SK-MEL-5 (cell line): Measurements from ENCODE around the gene CCDC157. TPM values are rescaled to one million over a fixed set of nuclear protein-coding genes. Genes with fewer than 3 reads are reported as not detected.

ENCODE experiments used
- DNase-seq: peaks from one replicate; pipeline ENCODE4 v3.0.0-alpha.2; 2016; ENCODE audit warnings: low read depth, low spot score
- in situ Hi-C: cut with HindIII; loops from 2 replicates; pipeline ENCODE4 v1.10.0; 2016; ENCODE audit warnings: low sequenced_read_pairs, high pct_unique_total_duplicates, low pct_unique_long_range_greater_than_20kb
- total RNA-seq: library from RNA; depleted of rRNA; stranded (reverse); fragments of >200 nt; shearing (Covaris generic); gene quantifications from 2 replicates; pipeline ENCODE4 v1.2.3, GENCODE V29; 2014

Gene CCDC157
- total RNA-seq, 1 experiment from 2014 or later, result 0.82 TPM

DNA sequence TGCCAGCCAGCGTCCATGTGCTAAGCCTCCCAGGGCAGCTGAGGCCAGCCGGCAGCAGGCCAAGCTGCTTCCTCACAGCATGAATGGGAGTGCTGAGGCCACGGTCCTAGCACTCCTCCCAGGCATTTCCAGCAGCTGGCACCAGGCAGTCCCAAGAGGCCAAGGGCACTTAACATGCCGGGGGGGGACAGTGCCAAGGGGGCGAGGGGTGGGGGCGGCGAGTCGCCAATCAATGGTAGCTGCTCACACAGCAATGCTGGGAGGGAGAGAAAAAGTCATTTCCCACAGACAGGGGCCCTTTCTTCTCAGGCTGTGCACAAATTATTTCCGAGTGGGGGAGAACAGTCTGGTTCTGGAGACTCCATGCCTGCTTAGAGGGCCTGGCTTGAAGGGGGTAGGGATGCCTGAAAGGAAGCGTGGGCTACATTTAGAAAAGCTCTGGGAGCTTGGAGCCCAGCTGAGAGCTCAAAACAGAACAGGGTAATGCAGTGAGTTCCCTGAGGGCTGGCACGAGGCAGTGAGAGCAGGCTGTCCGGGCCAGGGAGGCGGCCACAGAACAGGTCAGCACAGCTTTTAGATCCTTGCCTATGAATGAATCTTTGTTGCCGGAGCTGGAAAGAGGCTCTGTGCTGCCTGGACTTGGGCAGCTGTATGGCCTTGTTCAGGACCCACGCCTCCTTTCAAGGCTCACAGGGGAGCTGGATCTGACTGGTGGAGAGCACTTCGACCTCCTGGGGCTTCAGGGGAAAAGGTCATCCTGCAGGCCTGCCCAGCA is 15.7 kb upstream of the CCDC157 start:
- peak; percentile 99 for DNase-seq
- in situ Hi-C loops, result no loop called here

DNA sequence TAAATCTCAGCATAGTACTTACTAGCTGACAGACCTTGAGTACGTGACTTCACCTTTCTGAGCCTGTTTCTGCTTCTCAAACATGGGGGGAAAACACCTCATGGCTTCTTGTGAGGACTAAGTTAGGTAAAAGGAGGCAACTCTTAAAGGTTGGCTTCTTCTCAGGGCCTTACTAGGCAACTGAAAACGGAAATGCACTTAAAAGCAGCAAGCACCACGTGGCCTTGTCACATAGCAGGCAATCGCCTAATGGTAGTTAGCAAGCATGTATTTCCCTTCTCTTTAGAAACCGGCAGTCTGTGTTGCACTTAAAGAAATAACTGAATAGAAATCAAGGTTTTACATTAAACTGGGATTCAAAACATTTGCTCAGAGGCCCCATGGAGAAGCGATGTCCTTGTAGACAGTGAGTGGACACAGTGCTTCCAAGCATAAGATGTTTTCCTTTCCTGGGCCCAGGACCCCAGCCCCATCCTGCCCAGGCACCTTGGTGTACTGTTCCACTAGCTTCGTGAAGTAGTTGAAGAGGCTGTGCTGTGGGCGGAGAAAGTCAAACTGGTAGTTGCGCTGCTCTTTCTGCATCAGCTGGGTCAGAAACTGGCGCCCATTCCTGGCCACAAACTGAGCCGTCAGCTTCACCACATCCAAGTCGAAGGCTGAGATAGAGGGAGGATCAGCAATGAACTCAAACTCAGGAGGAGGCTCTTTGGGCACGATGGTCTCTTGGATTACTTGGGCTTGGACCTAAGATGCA is 12.2 kb upstream of the CCDC157 start:
- in situ Hi-C loops, result no loop called here

DNA sequence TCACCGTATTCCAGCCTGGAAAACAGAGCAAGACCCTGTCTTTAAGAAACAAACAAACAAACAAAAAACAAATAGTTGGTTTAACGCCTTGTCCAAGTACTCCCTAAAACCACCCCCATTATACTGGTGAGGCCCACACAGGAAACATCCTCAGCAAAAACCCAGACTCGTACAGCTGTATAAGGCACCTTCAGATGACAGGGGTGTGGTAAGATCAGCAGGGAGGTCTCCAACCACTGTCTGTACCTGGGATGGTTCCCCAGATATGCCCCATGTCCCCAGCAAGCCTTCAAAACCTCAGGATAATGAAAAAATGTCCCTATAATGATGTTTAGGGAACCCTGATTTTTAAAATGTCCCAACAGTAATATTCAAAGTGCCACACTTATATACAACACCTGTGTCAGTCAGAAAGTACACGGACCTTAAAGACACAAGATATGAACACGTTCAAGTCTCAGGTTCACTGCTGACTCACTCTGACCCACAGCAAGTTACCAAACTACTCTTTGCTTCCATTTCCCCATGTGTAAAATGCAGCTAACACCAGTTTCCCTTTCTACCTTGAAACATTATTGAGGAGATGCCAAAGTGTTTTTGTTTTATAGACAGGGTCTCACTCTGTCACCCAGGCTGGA is 9.4 kb upstream of the CCDC157 start:
- in situ Hi-C loops, result no loop called here
- DNase-seq, result no peak

More for the DNA sequence above, 12.2 kb upstream of the CCDC157 start:
- no peak for DNase-seq

DNA sequence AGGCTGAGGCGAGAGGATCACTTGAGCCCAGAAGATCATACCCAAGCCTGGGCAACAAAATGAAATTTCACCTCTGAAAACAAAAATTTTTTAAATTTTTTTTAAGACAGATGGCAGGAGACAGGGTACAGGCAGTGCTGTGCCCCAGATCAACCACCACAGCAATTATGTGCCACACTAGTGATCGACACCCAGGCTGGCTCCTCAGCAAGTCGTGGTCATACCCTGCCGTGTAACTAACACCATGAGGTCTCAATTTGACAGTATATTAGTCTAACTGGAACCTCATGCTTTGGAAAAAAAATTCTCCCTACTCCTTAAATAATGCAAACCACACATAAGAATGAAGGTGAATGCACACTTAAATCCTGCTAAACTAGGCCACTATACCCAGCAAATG is 8.4 kb upstream of the CCDC157 start:
- no peak for DNase-seq
- in situ Hi-C loops, result no loop called here

DNA sequence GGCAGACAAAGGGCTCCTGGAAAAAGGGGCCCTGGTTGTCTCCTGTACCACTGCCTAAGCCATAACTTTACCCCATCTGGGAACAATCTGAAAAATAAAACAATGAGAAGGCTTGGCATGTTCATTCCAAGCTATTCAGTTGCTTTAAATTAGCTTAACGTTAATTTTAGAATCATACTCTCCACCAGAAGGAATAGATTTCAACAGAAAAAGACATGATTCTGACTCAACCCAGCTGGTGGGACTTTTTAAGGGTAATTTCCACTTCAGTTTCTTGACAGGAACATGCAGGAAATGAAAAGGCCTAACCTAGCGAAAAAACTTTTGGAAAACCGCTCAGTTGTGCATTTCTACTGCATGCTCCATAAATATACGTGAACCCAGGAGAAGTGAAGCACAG is 8.0 kb upstream of the CCDC157 start:
- in situ Hi-C loops, result no loop called here
- DNase-seq, result no peak

DNA sequence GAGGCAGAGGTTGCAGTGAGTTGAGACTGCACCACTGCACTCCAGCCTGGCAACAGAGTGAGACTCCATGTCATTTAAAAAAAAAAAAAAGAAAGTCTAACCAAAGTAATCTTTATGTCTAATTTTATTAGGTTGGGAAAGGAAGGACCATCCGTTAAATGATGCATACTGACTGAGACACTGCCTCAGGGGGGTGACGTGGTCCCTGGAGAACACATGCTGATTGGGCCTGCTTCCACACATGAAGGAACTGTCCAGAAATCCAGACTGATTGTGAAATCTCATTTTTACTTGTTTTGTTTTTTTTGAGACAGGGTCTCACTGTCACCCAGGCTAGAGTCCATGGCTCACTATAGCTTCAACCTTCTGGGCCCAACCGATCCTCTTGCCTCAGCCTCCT is 5.6 kb upstream of the CCDC157 start:
- no peak for DNase-seq
- in situ Hi-C loops, result no loop called here

DNA sequence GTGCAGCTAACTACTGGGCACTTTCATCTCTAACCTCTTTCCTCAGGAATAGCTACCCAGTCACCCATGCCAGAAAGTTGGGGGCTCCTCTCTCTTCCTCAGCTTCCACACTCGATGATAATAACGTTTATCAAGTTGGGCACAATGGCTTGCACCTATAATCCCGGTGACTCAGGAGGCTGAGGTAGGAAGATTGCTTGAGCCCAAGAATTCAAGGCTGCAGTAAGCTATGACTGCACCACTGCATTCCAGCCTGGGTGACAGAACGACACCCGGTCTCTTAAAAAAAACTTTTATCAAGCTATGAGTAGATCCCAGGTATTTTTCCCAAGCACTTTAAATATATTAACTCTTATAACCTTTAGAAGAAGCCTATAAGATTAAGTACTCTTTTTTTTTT is 2.2 kb upstream of the CCDC157 start:
- no peak for DNase-seq
- in situ Hi-C loops, result no loop called here

DNA sequence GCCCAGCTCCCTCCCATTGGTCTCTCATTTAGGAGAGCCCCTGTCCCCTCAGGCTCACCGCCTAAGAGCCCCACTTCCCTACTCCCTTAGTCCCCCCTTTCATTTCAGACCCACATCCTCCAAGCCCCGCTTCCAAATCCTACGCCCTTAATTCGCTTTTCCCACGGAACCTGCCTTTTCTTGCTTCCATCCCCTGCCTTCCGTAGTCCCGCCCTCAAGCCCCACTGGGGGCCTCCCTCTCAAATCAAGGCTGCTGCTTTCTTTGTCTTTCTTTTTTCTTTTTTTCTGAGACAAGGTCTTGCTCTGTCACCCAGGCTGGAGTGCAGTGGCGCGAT is 396 bp downstream of the CCDC157 start:
- in situ Hi-C loops, result no loop called here
- no peak for DNase-seq

DNA sequence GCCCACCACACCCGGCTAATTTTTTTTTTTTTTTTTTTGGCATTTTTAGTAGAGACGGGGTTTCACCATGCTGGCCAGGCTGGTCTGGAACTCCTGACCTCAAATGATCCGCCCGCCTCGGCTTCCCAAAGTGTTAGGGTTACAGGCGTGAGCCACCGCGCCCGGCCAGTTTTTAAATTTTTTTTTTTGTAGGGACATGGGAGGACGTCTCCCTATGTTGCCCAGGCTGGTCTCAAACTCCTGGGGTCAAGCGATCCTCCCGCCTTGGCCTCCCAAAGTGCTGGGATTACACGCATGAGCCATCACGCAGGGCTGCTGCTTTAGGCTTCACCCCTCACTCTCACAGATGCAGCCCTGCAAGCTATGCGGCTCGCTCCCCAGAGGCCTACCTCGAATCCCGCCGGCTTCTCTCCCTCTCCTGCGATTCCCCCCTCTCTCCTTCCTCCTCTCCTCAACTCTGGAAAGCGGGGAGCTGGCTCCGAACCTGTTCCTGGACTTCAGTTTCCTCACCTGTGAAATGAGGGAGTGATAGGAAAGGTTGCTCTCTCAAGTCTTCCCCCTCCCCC is 926 bp downstream of the CCDC157 start:
- in situ Hi-C loops, result no loop called here
- no peak for DNase-seq

DNA sequence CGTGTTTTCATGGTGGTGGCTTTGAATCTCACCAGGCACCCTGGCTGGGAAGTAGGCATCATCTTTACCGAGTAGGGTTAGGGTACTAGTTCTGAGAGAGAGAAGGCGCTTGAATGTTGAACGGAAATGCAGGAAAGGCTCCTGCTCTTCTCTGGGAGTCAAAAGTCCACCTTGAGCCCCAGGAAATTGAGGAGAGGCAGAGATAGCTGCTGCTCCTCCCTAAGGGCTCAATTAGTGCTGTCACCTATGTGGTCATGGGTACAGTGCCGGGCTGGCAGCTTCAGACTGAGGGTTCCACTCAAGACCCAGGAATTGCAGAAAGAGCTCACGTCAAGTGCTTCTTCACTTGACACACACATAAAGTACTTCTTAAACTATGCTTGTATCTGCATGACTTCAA is 1.7 kb downstream of the CCDC157 start:
- in situ Hi-C loops, result no loop called here
- DNase-seq, result no peak

DNA sequence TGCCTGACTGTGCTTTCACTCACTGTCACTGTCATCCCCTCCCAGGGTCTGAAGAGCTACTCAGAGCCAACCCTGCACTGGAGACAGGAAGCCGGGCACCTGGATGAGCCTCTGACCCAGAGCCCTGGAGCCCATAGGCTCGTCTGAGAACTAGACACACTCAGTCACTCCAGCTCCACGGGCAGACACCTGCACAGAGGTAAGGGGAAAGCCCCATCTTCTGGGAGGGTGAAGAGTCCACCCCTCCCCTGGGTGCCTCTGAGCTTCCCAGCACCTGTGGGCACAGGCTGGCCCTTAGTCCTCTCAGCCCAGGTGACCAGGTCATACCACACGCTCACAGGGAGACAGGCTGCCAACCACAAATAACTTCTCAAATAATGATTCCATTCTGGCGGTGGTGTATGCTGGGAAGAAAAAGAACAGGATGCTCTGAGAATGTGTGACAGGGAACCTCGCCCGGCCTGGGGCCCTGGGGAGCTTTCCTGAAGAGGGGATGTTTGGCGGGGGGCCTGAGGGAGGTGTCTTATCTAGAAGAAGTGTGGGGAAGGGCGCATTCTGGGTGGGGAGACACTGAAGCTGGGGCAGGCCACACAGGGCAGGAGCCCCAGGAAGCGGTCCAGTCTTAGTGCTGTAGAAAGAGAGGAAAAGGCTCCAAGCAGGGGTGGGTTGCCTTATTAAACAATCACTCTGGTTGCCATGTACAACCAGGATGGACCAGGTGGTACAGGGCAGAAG is 5.3 kb downstream of the CCDC157 start:
- no peak for DNase-seq
- in situ Hi-C loops, result no loop called here

DNA sequence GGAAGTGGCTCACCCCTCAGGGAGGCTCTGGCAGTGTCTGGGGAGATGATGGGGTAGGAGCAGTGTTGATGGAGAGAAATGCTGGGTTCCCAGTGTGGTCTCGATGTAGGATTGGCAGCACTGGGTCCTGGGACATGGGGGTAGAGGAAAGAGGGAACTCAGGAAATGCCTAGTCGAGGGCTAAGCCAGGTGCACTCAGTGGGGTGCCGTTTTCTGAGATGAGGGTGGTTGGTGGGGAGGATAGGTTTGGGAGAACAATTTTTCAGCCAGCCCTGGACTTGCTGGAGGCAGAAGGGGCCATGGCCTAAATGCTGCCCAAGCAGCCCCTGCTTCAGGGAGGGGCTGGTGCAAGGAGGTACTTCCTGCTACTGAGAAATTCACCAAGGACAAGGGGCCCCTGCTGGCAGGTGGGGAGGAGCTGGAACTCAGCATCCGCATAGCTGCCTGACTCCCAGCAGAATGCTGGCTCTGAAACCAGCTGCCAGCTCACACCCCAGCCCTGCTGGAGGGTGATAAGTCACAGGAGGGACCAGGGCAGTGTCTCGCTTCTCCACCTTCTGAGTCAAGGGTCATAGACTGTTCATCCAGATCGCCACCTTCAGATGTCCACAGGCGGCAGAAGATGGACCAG is 6.0 kb downstream of the CCDC157 start:
- in situ Hi-C loops, result no loop called here
- no peak for DNase-seq

DNA sequence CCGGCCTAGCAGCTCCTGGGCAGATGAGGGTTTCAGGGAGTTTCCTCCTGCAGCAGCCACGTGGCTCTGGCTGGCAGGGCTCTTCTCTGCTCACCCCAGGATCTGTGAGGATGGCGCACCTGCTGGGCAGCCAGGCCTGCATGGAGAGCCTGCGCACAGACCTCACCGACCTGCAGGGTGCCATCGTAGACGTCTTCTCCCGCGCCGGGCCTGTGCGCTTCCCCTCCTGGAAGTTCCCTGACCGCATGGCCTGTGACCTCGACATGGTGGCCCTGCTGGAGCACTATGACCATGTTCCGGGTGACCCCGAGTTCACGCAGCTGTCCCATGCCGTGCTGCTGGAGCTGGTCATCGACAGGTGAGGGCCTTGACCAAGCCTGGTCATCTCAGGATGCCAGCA is 9.1 kb downstream of the CCDC157 start:
- in situ Hi-C loops, result no loop called here
- DNase-seq, result no peak

DNA sequence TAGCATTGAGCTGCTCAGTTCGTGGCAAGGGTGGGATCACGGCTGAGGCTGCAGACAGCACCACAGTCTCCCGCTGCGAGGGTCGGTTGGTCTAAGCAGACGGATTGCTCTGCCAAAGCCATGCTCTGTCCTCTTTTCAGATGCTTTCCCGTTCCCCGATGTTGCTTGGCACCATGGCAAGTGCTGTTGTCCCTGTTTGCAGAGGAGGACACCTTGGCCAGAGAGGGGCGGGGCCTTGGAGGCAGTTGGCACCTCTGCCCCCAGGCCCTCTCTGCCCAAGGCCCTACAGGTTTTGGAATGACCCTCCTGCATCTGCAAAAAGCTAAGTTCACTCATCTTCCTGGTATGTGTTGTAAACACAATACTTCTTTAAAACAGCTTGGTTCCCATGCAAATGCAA is 11.6 kb downstream of the CCDC157 start:
- no peak for DNase-seq
- in situ Hi-C loops, result no loop called here

DNA sequence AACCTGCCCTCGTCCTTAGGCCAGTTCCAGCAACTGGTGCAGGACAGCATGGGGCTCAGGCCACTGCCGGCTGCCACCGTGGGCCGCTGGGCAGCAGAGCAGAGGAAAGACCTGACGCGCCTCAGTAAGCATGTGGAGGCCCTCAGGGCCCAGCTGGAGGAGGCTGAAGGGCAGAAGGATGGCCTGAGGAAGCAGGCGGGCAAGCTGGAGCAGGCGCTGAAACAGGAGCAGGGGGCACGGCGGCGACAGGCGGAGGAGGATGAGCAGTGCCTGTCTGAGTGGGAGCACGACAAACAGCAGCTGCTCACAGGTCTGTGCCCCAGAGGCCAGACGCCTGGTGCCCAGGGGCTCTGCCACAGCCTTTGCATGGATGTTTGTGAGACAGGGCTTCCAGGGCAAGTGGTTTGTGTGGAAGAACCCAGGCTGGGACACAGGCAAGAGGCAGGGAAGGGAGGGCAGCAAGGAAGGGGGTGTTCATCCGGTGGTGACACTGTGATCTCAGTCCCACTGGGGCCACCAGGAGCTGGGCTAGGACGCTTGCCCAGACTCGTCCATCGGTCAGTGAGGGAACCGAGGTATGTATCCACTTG is 13.9 kb downstream of the CCDC157 start:
- no peak for DNase-seq
- in situ Hi-C loops, result no loop called here

DNA sequence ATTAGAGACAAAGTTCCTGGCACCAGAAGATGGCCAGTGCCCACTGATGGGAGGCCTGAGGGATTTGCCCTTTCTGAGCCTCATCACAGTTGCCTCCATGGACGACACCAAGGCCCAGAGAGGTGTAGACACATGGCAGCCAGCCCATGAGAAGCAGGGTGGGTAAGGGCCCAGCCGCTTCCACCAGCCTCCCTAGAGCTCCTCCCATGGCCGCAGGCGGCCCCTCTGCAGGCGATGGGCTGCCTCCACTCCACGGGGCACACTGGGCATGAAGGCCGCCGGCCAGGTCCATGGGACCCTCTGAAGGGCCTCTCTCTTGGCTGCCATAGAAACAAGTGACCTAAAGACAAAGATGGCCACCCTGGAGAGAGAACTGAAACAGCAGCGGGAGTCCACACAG is 14.5 kb downstream of the CCDC157 start:
- DNase-seq, result no peak
- in situ Hi-C loops, result no loop called here

DNA sequence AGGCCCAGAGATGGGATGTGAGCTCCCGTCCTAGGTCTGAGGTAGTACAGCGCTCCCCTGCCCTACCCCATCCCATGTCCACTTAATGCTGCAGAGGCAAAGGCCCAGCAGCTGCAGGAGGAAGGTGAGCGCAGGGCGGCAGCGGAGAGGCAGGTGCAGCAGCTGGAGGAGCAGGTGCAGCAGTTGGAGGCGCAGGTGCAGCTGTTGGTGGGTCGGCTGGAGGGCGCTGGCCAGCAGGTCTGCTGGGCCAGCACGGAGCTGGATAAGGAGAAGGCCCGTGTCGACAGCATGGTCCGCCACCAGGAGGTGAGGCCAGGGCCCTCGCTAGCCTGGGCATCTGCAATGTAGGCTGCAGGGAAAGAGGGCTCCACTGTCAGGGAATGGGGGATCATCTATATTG is 15.2 kb downstream of the CCDC157 start:
- no peak for DNase-seq
- in situ Hi-C loops, result no loop called here
